Heart right ventricle (tissue), 16 donors: Measurements from ENCODE around the gene TNRC6B. TPM values are rescaled to one million over a fixed set of nuclear protein-coding genes. Genes with fewer than 3 reads are reported as not detected.

Experiments used
- ATAC-seq, 8 donors: fragments of 200-7000 bp; cut with Tn5 transposase; one replicate each; pipeline ENCODE4 v1.9.1; 2020; ENCODE audit warnings: mild to moderate bottlenecking in 8 of 8, moderate library complexity in 8 of 8, moderate number of reproducible peaks in 1 of 8
- DNase-seq, 2 donors: peaks; one replicate each; pipeline ENCODE4 v3.0.0-alpha.2; 2020
- H3K27ac ChIP-seq, 10 donors: fragments of 200-600 bp; sonication (generic) in 2 of 10; one replicate each; pipeline versions ENCODE4 v1.5.0 to v1.8.0; 2020 to 2022; ENCODE audit warnings: mild to moderate bottlenecking in 3 of 10
- H3K27me3 ChIP-seq, 7 donors: fragments of 200-600 bp; one replicate each; pipeline ENCODE4 v1.8.0; 2021 to 2022; ENCODE audit warnings: mild to moderate bottlenecking in 2 of 7
- H3K36me3 ChIP-seq, 9 donors: fragments of 200-600 bp; sonication (generic) in 1 of 9; one replicate each; pipeline versions ENCODE4 v1.5.0 to v1.8.0; 2020 to 2022; ENCODE audit warnings: mild to moderate bottlenecking in 2 of 9
- H3K4me1 ChIP-seq, 9 donors: fragments of 200-600 bp; sonication (generic) in 1 of 9; one replicate each; pipeline versions ENCODE4 v1.5.0 to v1.8.0; 2020 to 2022; ENCODE audit warnings: mild to moderate bottlenecking in 4 of 9
- H3K4me3 ChIP-seq, 10 donors: fragments of 200-600 bp; sonication (generic) in 2 of 10; one replicate each; pipeline versions ENCODE4 v1.5.0 to v1.8.0; 2020 to 2022; ENCODE audit warnings: mild to moderate bottlenecking in 7 of 10, moderate library complexity in 2 of 10
- H3K9me3 ChIP-seq, 11 donors: fragments of 200-600 bp in 10 of 11; sonication (generic) in 2 of 11; one replicate each; pipeline versions ENCODE4 v1.5.0 to v1.8.0; 2013 to 2022; ENCODE audit warnings: mild to moderate bottlenecking in 2 of 11, control low read depth in 1 of 11, moderate library complexity in 1 of 11
- CTCF ChIP-seq, 9 donors: fragments of 200-600 bp; sonication (generic) in 2 of 9; IDR thresholded peaks; one replicate each; pipeline versions ENCODE4 v1.5.0 to v1.8.0; 2021 to 2022; ENCODE audit warnings: antibody characterized with exemption in 9 of 9, mild to moderate bottlenecking in 5 of 9, moderate library complexity in 1 of 9
- WGBS, 2 donors: extraction: QIAGEN DNeasy Blood & Tissue Kit; methylation state at CpG; one replicate each; pipeline ENCODE4 v1.1.7; 2013; ENCODE audit warnings: inconsistent platforms in 1 of 2; 5-methylcytosine and 5-hydroxymethylcytosine counted together
- intact Hi-C, 10 donors: fragments of 100-400 bp; cut with DNase I; formaldehyde crosslinking; loops; one replicate each; pipeline versions ENCODE4 v1.11.1 to v1.14.2; 2022
- polyA plus RNA-seq, 2 donors: library from polyadenylated mRNA; stranded (reverse); fragments of 200-250 nt; gene quantifications; one replicate each; pipeline ENCODE4 v1.2.3, GENCODE V29; 2013
- total RNA-seq, 10 donors: library from RNA; stranded (reverse); fragmentation: NEBNext Ultra II Directional in 3 of 10; extraction: Animal tissue kit (Norgen Biotek cat#: 25700) in 3 of 10; gene quantifications; one replicate each; pipeline versions ENCODE4 v1.2.1 to v1.2.4, GENCODE V29; 2021 to 2023
- donor health status: Arrhythmogenic right ventricular cardiomyopathy.
- donor health status: ischemic (EF 13 %, LVEDD 7.1; RV severe dilation, severe dysfunction).
- donor health status: healthy with polysubstance abuse.
- donor health status: DM: no; HTN: yes; CAD: no.
- donor health status: DM: no; HTN: no; CAD: no.
- donor health status: ischemic (EF 25% LVEDD 6.9; RV normal size, moderate dysfunction).
- donor health status: ischemic (EF 25% LVEDD 5.7; RV mildly dilated, moderate dysfunction).
- donor health status: healthy.
- donor health status: DM: yes; HTN: yes; CAD: no.
- donor health status: Ischemic cardiomyopathy.
- donor health status: ischemic (EF 35%, LVEDD 5.7; RV mildly dilated, moderate dysfunction).
- donor health status: nonischemic (EF 11% LVEDD 7.7; RV severe dilation, severe dysfunction).
- donor health status: DM: yes; HTN: yes; CAD: no.
- donor health status: PGD.
- donor health status: ischemic (EF 29% LVEDD 5.4; RV normal size, mild dysfunction).
- donor health status: nonischemic (EF 23%, LVEDD 6.1; RV moderate dilation, normal function).

Gene TNRC6B
- total and polyA plus RNA-seq, 12 donors = 1.7 to 62.5 (median 53.9) TPM

GRCh38 chr22:40330615-40331014 is 152.9 kb downstream of the TNRC6B start:
- Histone ChIP-seq H3K27me3 (no peaks in the 10 kb centered on the region), H3K4me3 (no peak overlapping the region), H3K36me3 (peaks cover 0 to 71% (median 0%) of the 10 kb centered on the region in 9 donors), H3K9me3 (no peaks in the 10 kb centered on the region), H3K27ac (no peak overlapping the region), H3K4me1 (peaks cover 0 to 53% (median 13%) of the 10 kb centered on the region in 9 donors)
- no peak for TF ChIP-seq CTCF (IDR thresholded peaks at IDR 0.05)
- 74 to 81% methylated on average over 10 of the region's 10 CpGs for WGBS, 2 donors
- intact Hi-C loops = no loop called here
- DNase-seq (no peak), ATAC-seq (peak in 1 of 8 donors; percentile 29)

GRCh38 chr22:40331706-40332105 is 154.0 kb downstream of the TNRC6B start:
- TF ChIP-seq CTCF (IDR thresholded peaks at IDR 0.05) = no peak
- no peak for DNase-seq

GRCh38 chr22:40332319-40332781 is 154.6 kb downstream of the TNRC6B start:
- no peak for TF ChIP-seq CTCF (IDR thresholded peaks at IDR 0.05)
- Histone ChIP-seq H3K4me3 (no peak overlapping the region), H3K4me1 (peaks cover 0 to 54% (median 3%) of the 10 kb centered on the region in 9 donors), H3K36me3 (peaks cover 0 to 70% (median 0%) of the 10 kb centered on the region in 9 donors), H3K9me3 (no peaks in the 10 kb centered on the region), H3K27me3 (no peaks in the 10 kb centered on the region), H3K27ac (peak overlapping the region in 1 of 10 donors; percentile 32)
- 77 to 80% methylated on average over 9 of the region's 9 CpGs for WGBS, 2 donors
- no peak for DNase-seq
- intact Hi-C loops = no loop called here
- no peak for ATAC-seq

More at GRCh38 chr22:40331706-40332105, 154.0 kb downstream of the TNRC6B start:
- H3K4me3 ChIP-seq = no peak overlapping the region
- H3K27me3 ChIP-seq = no peaks in the 10 kb centered on the region
- intact Hi-C loops = no loop called here
- peaks cover 0 to 74% (median 0%) of the 10 kb centered on the region in 9 donors for H3K36me3 ChIP-seq
- no peaks in the 10 kb centered on the region for H3K9me3 ChIP-seq
- 80 to 85% methylated on average over 4 of the region's 4 CpGs for WGBS, 2 donors
- H3K27ac ChIP-seq = peak overlapping the region in 1 of 10 donors; percentile 32
- H3K4me1 ChIP-seq = peaks cover 0 to 58% (median 7%) of the 10 kb centered on the region in 9 donors
- ATAC-seq = no peak

- Histone ChIP-seq H3K36me3 (peaks cover 0 to 60% (median 0%) of the 10 kb centered on the region in 9 donors), H3K27me3 (no peaks in the 10 kb centered on the region), H3K27ac (no peak overlapping the region), H3K9me3 (no peaks in the 10 kb centered on the region), H3K4me1 (peaks cover 0 to 40% (median 0%) of the 10 kb centered on the region in 9 donors), H3K4me3 (no peak overlapping the region)
- no peak for ATAC-seq
- TF ChIP-seq CTCF (IDR thresholded peaks at IDR 0.05) = no peak
- WGBS, 2 donors = 82 to 89% methylated on average over 2 of the region's 2 CpGs
- intact Hi-C loops = no loop called here
- no peak for DNase-seq
Observed at GRCh38 chr22:40334060-40334459, 156.3 kb downstream of the TNRC6B start.
